Esophagus squamous epithelium (tissue), 5 donors: ENCODE measurements around the gene PCGF6. TPM values are rescaled to one million over a fixed set of nuclear protein-coding genes. Genes with fewer than 3 reads are reported as not detected.
A peak's percentile ranks its signal among the peaks of the same experiment; 100 is the strongest.

Experiments used
- DNase-seq: peaks from one replicate; lab custom pipeline; 2025; lab: John Stamatoyannopoulos, UW
- H3K27ac ChIP-seq, 4 donors: fragments of 200-600 bp; sonication (generic); one replicate each; pipeline ENCODE4 v1.5.1; 2016 to 2019; ENCODE audit warnings: mild to moderate bottlenecking in 1 of 4
- H3K27me3 ChIP-seq, 4 donors: fragments of 200-600 bp; sonication (generic); 1 replicate in 3 of 4; 2 replicates in 1 of 4; pipeline versions ENCODE4 v1.5.1 to v1.6.0; 2017 to 2021; ENCODE audit warnings: antibody characterized with exemption in 1 of 4
- H3K36me3 ChIP-seq, 3 donors: fragments of 200-600 bp; sonication (generic); one replicate each; pipeline ENCODE4 v1.5.1; 2016 to 2019
- H3K4me1 ChIP-seq, 3 donors: fragments of 200-600 bp; sonication (generic); one replicate each; pipeline ENCODE4 v1.5.1; 2017 to 2019
- H3K4me3 ChIP-seq, 4 donors: fragments of 200-600 bp; sonication (generic); 1 replicate in 3 of 4; 2 replicates in 1 of 4; pipeline ENCODE4 v1.5.1; 2016 to 2019; ENCODE audit warnings: mild to moderate bottlenecking in 2 of 4, moderate library complexity in 1 of 4
- H3K9me3 ChIP-seq, 3 donors: fragments of 200-600 bp; sonication (generic); one replicate each; pipeline ENCODE4 v1.5.1; 2016 to 2019
- CTCF ChIP-seq, 6 experiments: fragments of 450-650 bp in 4 of 6; fragments of 200-600 bp in 2 of 6; sonication (generic) in 2 of 6; IDR thresholded peaks; one replicate each; pipeline ENCODE4 v1.5.1; 2016 to 2019; ENCODE audit warnings: antibody characterized with exemption in 6 of 6, mild to moderate bottlenecking in 4 of 6, moderate library complexity in 4 of 6
- POLR2A ChIP-seq, 4 donors: fragments of 450-650 bp; IDR thresholded peaks; one replicate each; pipeline ENCODE4 v1.6.1; 2017; ENCODE audit warnings: antibody characterized with exemption in 4 of 4, mild to moderate bottlenecking in 4 of 4, moderate library complexity in 3 of 4
- whole genome bisulfite sequencing, 2 donors: methylation state at CpG; one replicate each; pipeline ENCODE4 v1.1.5; 2018; 5-methylcytosine and 5-hydroxymethylcytosine counted together
- intact Hi-C: fragments of 100-400 bp; cut with DNase I; formaldehyde crosslinking; loops from one replicate; pipeline ENCODE4 v1.15.0; 2022
- total RNA-seq, 4 donors: library from RNA; depleted of rRNA; stranded (reverse); fragments of >200 nt; gene quantifications; one replicate each; pipeline ENCODE4 v1.1.0, GENCODE V29; 2016
- donor health status: DM: yes; HTN: yes; CAD: no.

PCGF6 gene
- total RNA-seq, 4 donors from 2014 or later = 3.3 to 11.3 (median 7.8) TPM

DNA sequence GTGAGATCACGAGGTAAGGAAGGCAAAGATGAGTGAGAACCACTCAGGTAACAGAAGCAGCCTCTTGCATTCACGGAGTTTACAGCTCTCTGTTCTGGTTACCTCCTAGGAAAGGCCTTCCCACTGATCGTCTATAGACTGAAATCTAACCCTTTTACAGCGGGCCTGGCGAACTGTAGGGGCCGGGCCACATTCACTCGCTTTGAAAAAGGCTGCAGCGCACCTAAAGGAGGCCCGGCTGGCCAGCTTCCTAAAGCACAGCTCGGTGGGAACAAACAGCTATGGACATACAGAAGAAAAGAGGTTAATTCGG lies 44.8 kb upstream of the PCGF6 start:
- intact Hi-C loops = no loop called here
- H3K27ac ChIP-seq = peak overlapping the region; percentile 92 to 94 (median 92)
- H3K9me3 ChIP-seq = no peaks in the 10 kb centered on the region
- 0 to 3% methylated on average over 5 to 11 of the region's 11 CpGs for WGBS, 2 donors
- H3K4me1 ChIP-seq = peaks cover 18 to 52% (median 28%) of the 10 kb centered on the region in 3 donors
- H3K4me3 ChIP-seq = peak overlapping the region; percentile 86 to 98 (median 93)
- no peaks in the 10 kb centered on the region for H3K27me3 ChIP-seq
- no peak for DNase-seq
- H3K36me3 ChIP-seq = peaks cover 0 to 59% (median 30%) of the 10 kb centered on the region in 3 donors
- no peak for TF ChIP-seq POLR2A (IDR thresholded peaks at IDR 0.05)
- TF ChIP-seq CTCF (IDR thresholded peaks at IDR 0.05) = no peak

DNA sequence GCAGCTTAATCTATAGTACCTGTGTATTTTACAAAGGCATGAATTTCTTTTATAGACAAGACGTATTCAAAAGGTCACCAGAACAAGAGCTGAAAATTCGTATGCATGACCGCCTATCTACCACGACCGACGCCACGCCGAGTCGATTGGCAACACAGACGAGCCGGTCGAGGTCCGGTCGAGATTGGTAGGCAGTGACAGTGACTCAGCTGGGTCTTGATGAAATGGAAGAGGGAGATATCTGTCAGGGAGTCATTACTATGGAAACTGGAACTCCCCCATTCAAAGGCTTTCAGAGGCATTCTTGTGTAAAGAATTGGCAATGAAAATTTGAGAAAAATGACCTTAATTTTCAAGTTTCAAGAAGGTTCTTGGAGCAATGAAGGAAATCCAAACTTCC lies 43.2 kb upstream of the PCGF6 start:
- peaks cover 11 to 59% (median 33%) of the 10 kb centered on the region in 3 donors for H3K36me3 ChIP-seq
- intact Hi-C loops = no loop called here
- no peaks in the 10 kb centered on the region for H3K9me3 ChIP-seq
- TF ChIP-seq POLR2A (IDR thresholded peaks at IDR 0.05) (no peak), CTCF (IDR thresholded peaks at IDR 0.05) (no peak)
- no peak for DNase-seq
- no peaks in the 10 kb centered on the region for H3K27me3 ChIP-seq
- H3K4me1 ChIP-seq = peaks cover 18 to 52% (median 28%) of the 10 kb centered on the region in 3 donors
- H3K4me3 ChIP-seq = no peak overlapping the region
- WGBS, 2 donors = 78 to 83% methylated on average over 14 of the region's 14 CpGs
- H3K27ac ChIP-seq = no peak overlapping the region

GRCh38 chr10:103382769-103383168 lies 31.8 kb upstream of the PCGF6 start:
- no peak overlapping the region for H3K4me3 ChIP-seq
- H3K27ac ChIP-seq = no peak overlapping the region
- H3K27me3 ChIP-seq = no peaks in the 10 kb centered on the region
- WGBS, 2 donors = 95 to 98% methylated on average over 5 of the region's 5 CpGs
- intact Hi-C loops = no loop called here
- peaks cover 0 to 95% (median 8%) of the 10 kb centered on the region in 3 donors for H3K36me3 ChIP-seq
- TF ChIP-seq CTCF (IDR thresholded peaks at IDR 0.05) = no peak
- no peak for TF ChIP-seq POLR2A (IDR thresholded peaks at IDR 0.05)
- DNase-seq = no peak
- H3K4me1 ChIP-seq = no peaks in the 10 kb centered on the region
- no peaks in the 10 kb centered on the region for H3K9me3 ChIP-seq

DNA sequence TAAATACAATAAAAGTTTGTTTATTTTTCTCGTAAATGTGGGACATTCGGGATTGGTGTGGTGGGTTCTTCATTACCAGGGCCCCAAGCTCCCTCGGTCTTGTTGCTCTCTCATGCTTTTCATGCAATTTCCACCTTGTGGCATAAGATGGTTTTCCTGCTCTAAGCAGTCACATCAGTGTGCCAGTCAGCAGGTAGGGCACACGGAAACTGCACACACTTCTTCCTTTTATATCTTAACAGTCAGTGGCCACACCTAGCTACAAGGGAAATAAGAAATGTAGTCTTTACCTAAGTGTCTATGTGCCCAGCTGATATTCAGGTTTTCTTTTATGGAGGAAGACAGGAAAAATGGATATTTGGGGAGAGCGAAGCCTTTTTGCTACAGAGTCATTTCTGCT lies 23.3 kb upstream of the PCGF6 start:
- 88 to 95% methylated on average over 5 of the region's 5 CpGs for WGBS, 2 donors
- H3K4me1 ChIP-seq = peaks cover 0 to 15% (median 7%) of the 10 kb centered on the region in 3 donors
- no peak overlapping the region for H3K27ac ChIP-seq
- no peak for TF ChIP-seq CTCF (IDR thresholded peaks at IDR 0.05)
- no peak for TF ChIP-seq POLR2A (IDR thresholded peaks at IDR 0.05)
- H3K4me3 ChIP-seq = no peak overlapping the region
- no peak for DNase-seq
- peaks cover 0 to 62% (median 5%) of the 10 kb centered on the region in 3 donors for H3K36me3 ChIP-seq
- intact Hi-C loops = no loop called here
- H3K9me3 ChIP-seq = no peaks in the 10 kb centered on the region
- no peaks in the 10 kb centered on the region for H3K27me3 ChIP-seq

DNA sequence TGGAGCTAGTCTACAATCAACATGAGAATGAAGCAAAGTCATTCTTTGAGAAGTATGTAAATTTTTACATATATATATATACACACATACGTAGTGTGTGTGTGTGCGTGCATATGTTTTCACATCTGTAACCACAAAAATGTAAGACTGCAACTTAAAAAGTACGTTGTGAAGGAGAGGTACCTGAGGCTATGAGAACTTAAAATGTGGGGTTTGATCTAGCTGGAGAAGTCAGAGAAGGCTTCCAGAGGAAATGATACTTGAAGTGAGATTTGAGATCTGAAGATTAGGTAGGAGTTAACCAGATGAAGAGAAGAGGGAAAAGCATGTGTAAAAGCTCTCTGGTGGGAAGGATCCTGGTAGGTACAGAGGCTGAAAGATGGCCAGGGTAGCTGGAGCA lies 22.6 kb upstream of the PCGF6 start:
- Histone ChIP-seq H3K36me3 (peaks cover 0 to 55% (median 5%) of the 10 kb centered on the region in 3 donors), H3K27me3 (no peaks in the 10 kb centered on the region), H3K4me1 (peaks cover 0 to 22% (median 11%) of the 10 kb centered on the region in 3 donors), H3K27ac (no peak overlapping the region), H3K9me3 (no peaks in the 10 kb centered on the region), H3K4me3 (no peak overlapping the region)
- intact Hi-C loops = no loop called here
- 76 to 87% methylated on average over 3 of the region's 3 CpGs for WGBS, 2 donors
- no peak for TF ChIP-seq CTCF (IDR thresholded peaks at IDR 0.05)
- TF ChIP-seq POLR2A (IDR thresholded peaks at IDR 0.05) = no peak
- no peak for DNase-seq
